ENCODE measurements around the gene HNRNPA3. TPM values are rescaled to one million over a fixed set of nuclear protein-coding genes. Genes with fewer than 3 reads are reported as not detected.
"Not testable (repeated sequence)": the region's sequence is repeated elsewhere in the genome, so short reads cannot be mapped to it uniquely, and the experiment has no call there.

The HNRNPA3 gene
- total and polyA plus RNA-seq, 2 donors (not counting 1 experiment from before 2014, with no cell fraction given): 45.1 to 200 TPM

- H2AFZ ChIP-seq (ENCODE audit: insufficient read depth, low read depth, low read length, poor library complexity, severe bottlenecking): no peak overlapping the region
- H3K27me3 Mint-ChIP-seq: no peaks in the 10 kb centered on the region
- peaks cover 42% of the 10 kb centered on the region for H3K4me1 Mint-ChIP-seq
- no peak overlapping the region for H3K4me3 Mint-ChIP-seq
- H3K79me2 ChIP-seq (ENCODE audit: control insufficient read depth, insufficient read depth, low read length): peaks cover 62% of the 10 kb centered on the region
- ATAC-seq (ENCODE audit: low read depth) (no peak), DNase-seq (no peak)
- WGBS (ENCODE audit: insufficient coverage): 88% methylated on average over 2 of the region's 5 CpGs
- H3K9me3 ChIP-seq (ENCODE audit: control extremely low read depth in 1 of 3, control insufficient read depth in 2 of 3, insufficient read depth in 1 of 3, low read length in 2 of 3): no peaks in the 10 kb centered on the region
- H3K4me1 ChIP-seq (ENCODE audit: control insufficient read depth in 2 of 2, insufficient read depth in 2 of 2, low read length in 2 of 2): peaks cover 21 to 24% of the 10 kb centered on the region in 2 donors
- H3K27ac Mint-ChIP-seq: no peak overlapping the region
- no peak for TF ChIP-seq EZH2 (IDR thresholded peaks at IDR 0.05; ENCODE audit: borderline replicate concordance, insufficient read depth, low read depth, low read length, poor library complexity, severe bottlenecking)
- no peak for TF ChIP-seq CTCF (IDR thresholded peaks at IDR 0.05)
- no peaks in the 10 kb centered on the region for H3K27me3 ChIP-seq (replicated peaks in 1 of 4; ENCODE audit: control extremely low read depth in 1 of 4, control insufficient read depth in 3 of 4, insufficient read depth in 4 of 4, low read length in 3 of 4)
- H3K27ac ChIP-seq (ENCODE audit: low read length in 2 of 2): peak overlapping the region in 1 of 2 donors; percentile 42
- no peak overlapping the region for H3K4me2 ChIP-seq (replicated peaks; ENCODE audit: low read depth, low read length, poor library complexity, severe bottlenecking)
- intact Hi-C loops (cut with micrococcal nuclease): no loop called here
- no peak overlapping the region for H3K9ac ChIP-seq (ENCODE audit: low read length)
- H3K4me3 ChIP-seq (ENCODE audit: control extremely low read depth in 1 of 5, extremely low read depth in 1 of 5, insufficient read depth in 1 of 5, low read depth in 2 of 5, low read length in 4 of 5): no peak overlapping the region
- peaks cover 14 to 71% of the 10 kb centered on the region in 2 experiments for H3K36me3 ChIP-seq (replicated peaks in 1 of 2; ENCODE audit: control extremely low read depth in 1 of 2, control insufficient read depth in 1 of 2, extremely low read depth in 1 of 2, insufficient read depth in 2 of 2, low read length in 1 of 2)
- ChIA-PET CTCF (interaction anchor here (0.6 to 2.1 kb wide), 3 partner anchors 23 to 53 kb away, joined by 3 to 14 read pairs (median 3); partner anchors contain the start of gene NFE2L2), POLR2A (interaction anchor here (0.6 kb wide), 1 partner anchor 176 kb away, joined by 4 read pairs; no protein-coding TSS in a partner anchor)
- peaks cover 61% of the 10 kb centered on the region for H4K20me1 ChIP-seq (ENCODE audit: control insufficient read depth, insufficient read depth, low read length, poor library complexity, severe bottlenecking)
- no peaks in the 10 kb centered on the region for H3K9me3 Mint-ChIP-seq (ENCODE audit: insufficient read depth)
Observed at GRCh38 chr2:177217247-177217843, 4.8 kb downstream of the HNRNPA3 start.

- POLR2A ChIA-PET; H3K4me2 ChIP-seq (replicated peaks; ENCODE audit: low read depth, low read length, poor library complexity, severe bottlenecking); CTCF ChIA-PET; H3K27ac ChIP-seq (ENCODE audit: low read length in 2 of 2); H3K27ac Mint-ChIP-seq; H3K9me3 ChIP-seq (ENCODE audit: control extremely low read depth in 1 of 3, control insufficient read depth in 2 of 3, insufficient read depth in 1 of 3, low read length in 2 of 3); DNase-seq; intact Hi-C loops (cut with micrococcal nuclease); H3K9ac ChIP-seq (ENCODE audit: low read length); H3K4me3 ChIP-seq (ENCODE audit: control extremely low read depth in 1 of 5, extremely low read depth in 1 of 5, insufficient read depth in 1 of 5, low read depth in 2 of 5, low read length in 4 of 5); H2AFZ ChIP-seq (ENCODE audit: insufficient read depth, low read depth, low read length, poor library complexity, severe bottlenecking); H3K9me3 Mint-ChIP-seq (ENCODE audit: insufficient read depth); H3K27me3 ChIP-seq (replicated peaks in 1 of 4; ENCODE audit: control extremely low read depth in 1 of 4, control insufficient read depth in 3 of 4, insufficient read depth in 4 of 4, low read length in 3 of 4); H3K27me3 Mint-ChIP-seq; H3K4me3 Mint-ChIP-seq; ATAC-seq (ENCODE audit: low read depth): not testable (repeated sequence)
- H3K36me3 ChIP-seq (replicated peaks in 1 of 2; ENCODE audit: control extremely low read depth in 1 of 2, control insufficient read depth in 1 of 2, extremely low read depth in 1 of 2, insufficient read depth in 2 of 2, low read length in 1 of 2): peaks cover 14 to 91% of the 10 kb centered on the region in 2 experiments
- H4K20me1 ChIP-seq (ENCODE audit: control insufficient read depth, insufficient read depth, low read length, poor library complexity, severe bottlenecking): peaks cover 46% of the 10 kb centered on the region
- peaks cover 32% of the 10 kb centered on the region for H3K4me1 Mint-ChIP-seq
- H3K79me2 ChIP-seq (ENCODE audit: control insufficient read depth, insufficient read depth, low read length): peaks cover 46% of the 10 kb centered on the region
- H3K4me1 ChIP-seq (ENCODE audit: control insufficient read depth in 2 of 2, insufficient read depth in 2 of 2, low read length in 2 of 2): peaks cover 8 to 14% of the 10 kb centered on the region in 2 donors
- whole genome bisulfite sequencing (ENCODE audit: insufficient coverage): no CpG with 5 or more reads among the region's 2 CpGs
Observed at GRCh38 chr2:177219787-177220186, 7.2 kb downstream of the HNRNPA3 start.

Measured in B cell (primary cell).